ENCODE results near the gene ASAP2.

ASAP2 gene

DNA sequence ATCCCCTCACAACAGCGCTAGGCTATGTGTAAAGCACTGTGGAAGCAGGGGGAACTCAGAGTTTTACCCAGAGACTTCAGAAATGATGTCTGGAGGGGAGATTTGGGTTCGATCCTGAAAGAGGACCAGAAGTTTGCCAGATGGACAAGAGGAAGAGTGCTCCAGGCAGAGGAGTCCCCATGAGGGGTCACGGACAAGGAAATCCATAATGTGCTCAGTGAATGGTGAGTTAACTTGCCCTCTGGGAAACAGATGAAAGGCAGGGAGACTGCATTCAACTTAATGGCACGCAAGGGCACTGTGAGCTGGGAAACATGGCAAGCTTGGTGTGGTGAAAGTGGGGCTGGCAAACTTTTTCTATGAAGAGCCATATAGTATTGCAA lies 6.0 kb upstream of the ASAP2 start:
- no peaks in the 10 kb centered on the region for H3K36me3 ChIP-seq (ENCODE audit: control insufficient read depth in 1 of 2, insufficient read depth in 2 of 2, low read length in 2 of 2)
- H3K27me3 ChIP-seq (ENCODE audit: control insufficient read depth in 1 of 2, insufficient read depth in 2 of 2, low read length in 2 of 2): no peaks in the 10 kb centered on the region
- H3K9ac ChIP-seq (ENCODE audit: low read depth in 1 of 2, low read length in 2 of 2): no peak overlapping the region
- H3K27ac ChIP-seq (ENCODE audit: low read depth, low read length): no peak overlapping the region
- no peaks in the 10 kb centered on the region for H3K9me3 ChIP-seq (ENCODE audit: control insufficient read depth in 1 of 2, low read length in 2 of 2)
- peaks cover 9 to 12% of the 10 kb centered on the region in 2 donors for H3K4me1 ChIP-seq (ENCODE audit: control insufficient read depth in 1 of 2, insufficient read depth in 2 of 2, low read length in 2 of 2)
- H3K4me3 ChIP-seq (ENCODE audit: low read depth in 1 of 2, low read length in 2 of 2): no peak overlapping the region

DNA sequence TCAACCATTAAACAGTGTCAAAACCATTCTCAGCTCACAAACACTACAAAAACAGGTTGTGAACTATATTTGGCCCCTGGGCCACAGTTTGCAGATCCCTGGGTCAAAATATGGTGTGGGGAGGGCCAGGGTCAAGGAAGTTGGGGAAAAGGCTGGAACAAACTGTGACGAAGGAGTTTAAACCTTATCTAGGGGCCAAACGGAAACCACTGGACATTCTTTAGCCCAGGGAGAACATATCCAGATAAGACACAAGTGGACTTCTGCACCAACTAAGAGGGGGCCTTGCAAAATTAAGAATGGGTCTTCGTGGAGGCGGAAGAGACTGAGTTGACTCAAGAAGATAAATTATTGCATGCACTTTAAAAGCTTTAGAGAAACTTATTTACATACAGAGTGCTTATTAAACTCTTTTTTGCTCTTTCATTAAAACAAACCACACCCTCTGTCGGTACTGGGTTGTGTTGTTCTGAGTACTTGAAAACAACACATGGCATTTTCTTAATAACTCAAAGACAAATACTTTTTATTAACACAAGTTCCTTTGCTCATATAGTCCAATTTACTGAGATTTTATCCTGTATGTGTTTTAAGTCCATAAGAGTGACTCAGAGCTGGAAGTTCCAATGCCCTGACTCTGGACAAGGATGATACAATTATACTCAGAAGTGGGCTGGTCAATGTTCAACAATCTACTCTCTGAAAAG lies 5.3 kb upstream of the ASAP2 start:
- Histone ChIP-seq H3K4me3 (ENCODE audit: low read depth in 1 of 2, low read length in 2 of 2) (no peak overlapping the region), H3K4me1 (ENCODE audit: control insufficient read depth in 1 of 2, insufficient read depth in 2 of 2, low read length in 2 of 2) (peaks cover 14 to 18% of the 10 kb centered on the region in 2 donors), H3K36me3 (ENCODE audit: control insufficient read depth in 1 of 2, insufficient read depth in 2 of 2, low read length in 2 of 2) (no peaks in the 10 kb centered on the region), H3K9me3 (ENCODE audit: control insufficient read depth in 1 of 2, low read length in 2 of 2) (no peaks in the 10 kb centered on the region), H3K27me3 (ENCODE audit: control insufficient read depth in 1 of 2, insufficient read depth in 2 of 2, low read length in 2 of 2) (no peaks in the 10 kb centered on the region), H3K27ac (ENCODE audit: low read depth, low read length) (no peak overlapping the region), H3K9ac (ENCODE audit: low read depth in 1 of 2, low read length in 2 of 2) (no peak overlapping the region)

DNA sequence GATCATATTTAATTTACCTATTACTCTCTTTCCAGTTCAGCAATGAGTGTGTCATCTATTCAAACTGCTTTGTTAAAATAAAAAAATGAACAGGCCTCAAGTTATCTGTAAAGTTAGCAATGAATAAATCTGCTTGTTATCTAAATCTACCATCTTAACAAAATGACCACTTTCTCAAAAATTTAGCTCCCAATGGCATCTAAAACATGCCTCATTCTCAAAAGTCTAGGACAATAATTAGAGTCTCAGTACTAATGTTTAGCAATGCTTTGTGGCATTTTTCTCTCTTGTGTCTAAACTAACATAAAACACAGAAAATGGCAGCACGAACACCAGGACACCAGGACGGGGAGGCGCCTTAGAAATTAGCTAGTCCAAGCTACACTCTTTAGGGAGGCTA lies 3.6 kb upstream of the ASAP2 start:
- no peaks in the 10 kb centered on the region for H3K27me3 ChIP-seq (ENCODE audit: control insufficient read depth in 1 of 2, insufficient read depth in 2 of 2, low read length in 2 of 2)

DNA sequence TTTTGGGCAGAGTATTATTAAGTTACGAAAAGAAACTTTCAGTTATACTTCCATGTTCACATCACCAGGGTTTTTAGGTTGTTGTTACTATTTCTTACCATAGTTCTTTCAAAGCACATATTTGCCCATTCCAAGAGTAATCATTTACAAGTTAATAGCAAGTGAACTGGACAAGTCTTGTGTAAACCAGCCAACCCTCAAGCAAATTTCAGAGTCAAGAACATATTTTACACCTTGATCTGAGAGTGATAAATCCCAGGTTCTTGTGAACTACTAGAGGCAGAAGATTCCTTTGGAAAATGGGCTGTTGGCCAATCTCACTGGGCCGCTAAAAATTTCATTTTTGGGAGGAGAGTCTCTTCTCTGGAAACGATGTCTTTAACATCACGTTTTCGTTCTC lies 2.7 kb upstream of the ASAP2 start:
- no peaks in the 10 kb centered on the region for H3K36me3 ChIP-seq (ENCODE audit: control insufficient read depth in 1 of 2, insufficient read depth in 2 of 2, low read length in 2 of 2)
- H3K4me1 ChIP-seq (ENCODE audit: control insufficient read depth in 1 of 2, insufficient read depth in 2 of 2, low read length in 2 of 2): peaks cover 18 to 27% of the 10 kb centered on the region in 2 donors
- H3K9ac ChIP-seq (ENCODE audit: low read depth in 1 of 2, low read length in 2 of 2): no peak overlapping the region
- no peak overlapping the region for H3K4me3 ChIP-seq (ENCODE audit: low read depth in 1 of 2, low read length in 2 of 2)
- no peak overlapping the region for H3K27ac ChIP-seq (ENCODE audit: low read depth, low read length)
- H3K9me3 ChIP-seq (ENCODE audit: control insufficient read depth in 1 of 2, low read length in 2 of 2): no peaks in the 10 kb centered on the region
- no peaks in the 10 kb centered on the region for H3K27me3 ChIP-seq (ENCODE audit: control insufficient read depth in 1 of 2, insufficient read depth in 2 of 2, low read length in 2 of 2)

More for the DNA sequence above, 3.6 kb upstream of the ASAP2 start:
- Histone ChIP-seq H3K9ac (ENCODE audit: low read depth in 1 of 2, low read length in 2 of 2) (no peak overlapping the region), H3K36me3 (ENCODE audit: control insufficient read depth in 1 of 2, insufficient read depth in 2 of 2, low read length in 2 of 2) (no peaks in the 10 kb centered on the region), H3K4me1 (ENCODE audit: control insufficient read depth in 1 of 2, insufficient read depth in 2 of 2, low read length in 2 of 2) (peaks cover 14 to 22% of the 10 kb centered on the region in 2 donors), H3K27ac (ENCODE audit: low read depth, low read length) (no peak overlapping the region), H3K9me3 (ENCODE audit: control insufficient read depth in 1 of 2, low read length in 2 of 2) (no peaks in the 10 kb centered on the region), H3K4me3 (ENCODE audit: low read depth in 1 of 2, low read length in 2 of 2) (no peak overlapping the region)

DNA sequence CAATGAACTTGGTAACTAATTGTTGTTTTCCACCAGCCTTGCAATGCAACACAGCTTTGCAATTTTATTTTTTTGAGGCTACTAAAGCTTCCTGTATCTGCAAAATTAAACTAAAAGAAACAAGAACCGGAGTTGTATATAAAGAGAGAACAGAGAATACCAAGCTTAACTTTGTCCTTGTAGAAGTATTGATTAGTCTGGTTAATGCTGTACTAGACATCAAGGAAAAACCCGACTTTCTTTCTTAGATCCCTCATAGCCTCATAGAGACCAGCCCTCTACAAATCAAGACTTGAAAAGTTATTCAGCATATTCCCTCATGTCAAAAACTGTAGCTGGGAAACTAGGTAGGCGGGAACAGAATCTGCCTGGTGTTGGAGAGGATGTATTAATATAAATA lies 1.7 kb upstream of the ASAP2 start:
- peaks cover 23 to 30% of the 10 kb centered on the region in 2 donors for H3K4me1 ChIP-seq (ENCODE audit: control insufficient read depth in 1 of 2, insufficient read depth in 2 of 2, low read length in 2 of 2)
- H3K9ac ChIP-seq (ENCODE audit: low read depth in 1 of 2, low read length in 2 of 2): no peak overlapping the region
- H3K36me3 ChIP-seq (ENCODE audit: control insufficient read depth in 1 of 2, insufficient read depth in 2 of 2, low read length in 2 of 2): no peaks in the 10 kb centered on the region
- H3K9me3 ChIP-seq (ENCODE audit: control insufficient read depth in 1 of 2, low read length in 2 of 2): no peaks in the 10 kb centered on the region
- no peak overlapping the region for H3K4me3 ChIP-seq (ENCODE audit: low read depth in 1 of 2, low read length in 2 of 2)
- H3K27ac ChIP-seq (ENCODE audit: low read depth, low read length): no peak overlapping the region
- no peaks in the 10 kb centered on the region for H3K27me3 ChIP-seq (ENCODE audit: control insufficient read depth in 1 of 2, insufficient read depth in 2 of 2, low read length in 2 of 2)

DNA sequence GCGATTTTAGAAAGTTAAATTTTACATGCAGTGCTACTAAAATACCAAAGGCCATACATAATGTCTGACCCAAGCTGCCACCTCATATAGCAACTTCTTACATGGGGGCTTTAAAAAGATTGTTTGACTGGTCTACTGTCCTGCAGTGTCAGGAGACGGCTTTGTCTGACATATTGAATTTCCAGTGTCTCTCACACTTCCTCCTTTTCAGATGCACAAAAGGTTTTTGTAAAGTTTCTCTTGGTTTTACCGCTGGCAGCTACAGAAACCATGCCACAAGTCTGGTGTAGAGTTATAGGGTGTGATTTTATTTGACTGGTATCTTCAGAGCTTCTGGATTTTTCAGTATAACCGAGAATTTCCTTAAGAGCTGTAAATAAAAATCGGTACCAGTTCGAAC lies 1.1 kb upstream of the ASAP2 start:
- Histone ChIP-seq H3K27me3 (ENCODE audit: control insufficient read depth in 1 of 2, insufficient read depth in 2 of 2, low read length in 2 of 2) (no peaks in the 10 kb centered on the region), H3K4me3 (ENCODE audit: low read depth in 1 of 2, low read length in 2 of 2) (peak overlapping the region; percentile 48 to 69), H3K9me3 (ENCODE audit: control insufficient read depth in 1 of 2, low read length in 2 of 2) (no peaks in the 10 kb centered on the region), H3K36me3 (ENCODE audit: control insufficient read depth in 1 of 2, insufficient read depth in 2 of 2, low read length in 2 of 2) (no peaks in the 10 kb centered on the region), H3K27ac (ENCODE audit: low read depth, low read length) (no peak overlapping the region), H3K9ac (ENCODE audit: low read depth in 1 of 2, low read length in 2 of 2) (peak overlapping the region; percentile 41 to 43), H3K4me1 (ENCODE audit: control insufficient read depth in 1 of 2, insufficient read depth in 2 of 2, low read length in 2 of 2) (peaks cover 29 to 35% of the 10 kb centered on the region in 2 donors)

DNA sequence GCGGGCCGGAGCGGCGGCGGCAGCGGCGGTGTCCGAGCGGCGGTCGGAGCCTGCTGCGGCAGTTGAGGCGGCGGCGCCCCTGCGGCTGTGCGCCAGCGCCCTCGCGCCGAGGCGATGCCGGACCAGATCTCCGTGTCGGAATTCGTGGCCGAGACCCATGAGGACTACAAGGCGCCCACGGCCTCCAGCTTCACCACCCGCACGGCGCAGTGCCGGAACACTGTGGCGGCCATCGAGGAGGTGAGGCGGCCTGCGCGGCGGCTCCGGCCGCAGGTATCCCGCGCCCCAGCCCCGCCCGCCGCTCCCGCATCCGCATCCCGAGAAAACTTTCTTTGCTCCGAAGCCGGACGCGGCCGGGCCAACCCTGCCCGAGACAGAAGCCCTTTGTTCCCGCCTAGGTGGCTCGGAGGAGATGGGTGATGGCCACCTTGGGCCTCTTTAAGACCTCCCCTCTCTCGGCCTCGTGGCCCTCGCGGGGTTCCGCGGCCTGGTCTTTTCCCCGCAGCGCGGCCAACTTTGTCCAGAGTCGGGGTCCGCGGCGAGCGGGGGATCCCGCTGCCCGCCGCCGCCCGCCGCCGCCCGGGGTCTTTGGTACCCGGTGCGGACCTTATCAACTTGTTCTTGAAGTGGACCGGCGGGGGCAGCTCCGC lies 504 bp downstream of the ASAP2 start:
- H3K36me3 ChIP-seq (ENCODE audit: control insufficient read depth in 1 of 2, insufficient read depth in 2 of 2, low read length in 2 of 2): no peaks in the 10 kb centered on the region
- H3K9me3 ChIP-seq (ENCODE audit: control insufficient read depth in 1 of 2, low read length in 2 of 2): no peaks in the 10 kb centered on the region
- peak overlapping the region; percentile 51 to 60 for H3K9ac ChIP-seq (ENCODE audit: low read depth in 1 of 2, low read length in 2 of 2)
- H3K4me1 ChIP-seq (ENCODE audit: control insufficient read depth in 1 of 2, insufficient read depth in 2 of 2, low read length in 2 of 2): peaks cover 42 to 49% of the 10 kb centered on the region in 2 donors
- H3K27ac ChIP-seq (ENCODE audit: low read depth, low read length): peak overlapping the region; percentile 81
- peak overlapping the region; percentile 73 to 79 for H3K4me3 ChIP-seq (ENCODE audit: low read depth in 1 of 2, low read length in 2 of 2)
- no peaks in the 10 kb centered on the region for H3K27me3 ChIP-seq (ENCODE audit: control insufficient read depth in 1 of 2, insufficient read depth in 2 of 2, low read length in 2 of 2)

DNA sequence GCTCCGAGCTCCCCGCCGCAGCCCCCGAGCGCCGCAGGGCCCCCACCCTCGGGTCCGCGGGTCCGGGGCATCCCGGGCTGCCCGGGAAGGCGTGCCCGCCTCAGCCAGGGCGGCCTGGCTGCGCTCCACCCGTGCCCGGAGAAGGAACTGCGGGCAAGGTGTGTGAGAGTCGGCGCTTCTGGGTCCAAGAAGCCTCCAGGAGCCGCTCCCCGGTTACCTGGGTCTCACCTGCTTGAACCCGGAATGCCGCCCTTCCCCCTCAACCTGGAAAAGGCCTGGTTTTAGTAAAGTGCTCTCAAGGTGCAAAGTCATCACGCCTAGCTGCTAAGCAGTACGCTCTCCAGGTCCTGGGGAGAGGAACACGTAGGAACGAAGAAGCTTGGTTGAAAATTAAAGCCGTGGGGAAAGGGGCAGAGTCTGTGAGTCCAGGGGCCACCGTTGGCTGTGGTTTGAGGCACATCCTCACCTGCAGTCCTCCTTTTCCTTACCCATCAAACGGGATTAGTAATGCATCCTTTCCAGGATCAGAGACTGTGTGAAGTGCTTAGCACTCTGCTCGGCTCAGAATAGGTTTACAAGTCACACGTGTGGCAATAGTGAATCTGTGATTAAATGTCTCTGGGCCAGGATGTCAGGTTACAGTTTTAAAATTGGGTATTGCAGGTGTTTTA lies 1.2 kb downstream of the ASAP2 start:
- no peaks in the 10 kb centered on the region for H3K36me3 ChIP-seq (ENCODE audit: control insufficient read depth in 1 of 2, insufficient read depth in 2 of 2, low read length in 2 of 2)
- peak overlapping the region; percentile 51 to 84 for H3K9ac ChIP-seq (ENCODE audit: low read depth in 1 of 2, low read length in 2 of 2)
- H3K27me3 ChIP-seq (ENCODE audit: control insufficient read depth in 1 of 2, insufficient read depth in 2 of 2, low read length in 2 of 2): no peaks in the 10 kb centered on the region
- H3K4me3 ChIP-seq (ENCODE audit: low read depth in 1 of 2, low read length in 2 of 2): peak overlapping the region; percentile 73 to 79
- peak overlapping the region; percentile 81 for H3K27ac ChIP-seq (ENCODE audit: low read depth, low read length)
- H3K4me1 ChIP-seq (ENCODE audit: control insufficient read depth in 1 of 2, insufficient read depth in 2 of 2, low read length in 2 of 2): peaks cover 49 to 55% of the 10 kb centered on the region in 2 donors
- no peaks in the 10 kb centered on the region for H3K9me3 ChIP-seq (ENCODE audit: control insufficient read depth in 1 of 2, low read length in 2 of 2)

DNA sequence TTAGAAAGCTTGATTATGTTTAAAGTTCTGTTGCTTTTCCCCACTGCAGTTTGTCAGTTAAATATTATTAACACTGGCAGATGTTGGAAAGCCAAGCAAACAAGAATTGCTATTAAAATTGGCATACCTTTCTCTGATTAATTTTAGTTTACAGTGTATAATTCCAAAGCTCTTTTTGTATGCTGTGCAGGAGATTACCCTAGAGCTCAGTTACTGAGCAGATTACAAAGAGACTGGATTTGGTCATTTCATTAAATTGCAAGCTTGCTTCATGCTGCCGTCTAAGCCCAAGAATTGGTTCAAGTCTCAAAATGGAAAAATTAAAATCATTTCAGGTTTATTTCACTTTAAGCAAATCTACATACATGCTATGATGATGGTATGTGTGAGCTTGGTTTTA lies 2.3 kb downstream of the ASAP2 start:
- H3K4me3 ChIP-seq (ENCODE audit: low read depth in 1 of 2, low read length in 2 of 2): peak overlapping the region; percentile 23 to 30
- H3K9ac ChIP-seq (ENCODE audit: low read depth in 1 of 2, low read length in 2 of 2): peak overlapping the region; percentile 16 to 24
- H3K4me1 ChIP-seq (ENCODE audit: control insufficient read depth in 1 of 2, insufficient read depth in 2 of 2, low read length in 2 of 2): peaks cover 60 to 66% of the 10 kb centered on the region in 2 donors
- H3K9me3 ChIP-seq (ENCODE audit: control insufficient read depth in 1 of 2, low read length in 2 of 2): no peaks in the 10 kb centered on the region
- H3K27me3 ChIP-seq (ENCODE audit: control insufficient read depth in 1 of 2, insufficient read depth in 2 of 2, low read length in 2 of 2): no peaks in the 10 kb centered on the region
- no peak overlapping the region for H3K27ac ChIP-seq (ENCODE audit: low read depth, low read length)
- no peaks in the 10 kb centered on the region for H3K36me3 ChIP-seq (ENCODE audit: control insufficient read depth in 1 of 2, insufficient read depth in 2 of 2, low read length in 2 of 2)

DNA sequence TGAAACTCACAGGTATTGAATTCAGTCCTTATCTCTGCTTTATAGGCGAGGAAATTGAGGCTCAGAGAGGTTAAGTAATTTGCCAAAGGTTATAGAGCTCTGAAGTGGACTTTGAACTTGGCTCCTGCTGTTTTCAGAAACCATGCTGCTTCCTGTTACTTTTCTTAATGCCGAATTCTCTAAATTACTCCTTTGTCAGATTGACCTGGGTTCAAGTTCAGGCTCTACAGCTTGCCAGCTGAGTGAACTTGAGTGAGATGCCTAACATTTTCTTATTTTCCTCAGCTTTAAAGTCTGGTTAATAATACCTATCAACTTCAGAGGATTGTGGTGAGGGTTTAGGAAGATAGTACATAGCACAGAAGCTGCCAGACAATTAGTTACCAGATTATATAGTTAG lies 3.4 kb downstream of the ASAP2 start:
- Histone ChIP-seq H3K27ac (ENCODE audit: low read depth, low read length) (no peak overlapping the region), H3K9me3 (ENCODE audit: control insufficient read depth in 1 of 2, low read length in 2 of 2) (no peaks in the 10 kb centered on the region), H3K4me3 (ENCODE audit: low read depth in 1 of 2, low read length in 2 of 2) (peak overlapping the region in 1 of 2 donors; percentile 16), H3K4me1 (ENCODE audit: control insufficient read depth in 1 of 2, insufficient read depth in 2 of 2, low read length in 2 of 2) (peaks cover 55 to 66% of the 10 kb centered on the region in 2 donors), H3K9ac (ENCODE audit: low read depth in 1 of 2, low read length in 2 of 2) (no peak overlapping the region), H3K36me3 (ENCODE audit: control insufficient read depth in 1 of 2, insufficient read depth in 2 of 2, low read length in 2 of 2) (no peaks in the 10 kb centered on the region), H3K27me3 (ENCODE audit: control insufficient read depth in 1 of 2, insufficient read depth in 2 of 2, low read length in 2 of 2) (no peaks in the 10 kb centered on the region)
